H1 (cell line): ENCODE measurements around the gene PTPRR. TPM values are rescaled to one million over a fixed set of nuclear protein-coding genes. Genes with fewer than 3 reads are reported as not detected.

Experiments
- CTCF ChIA-PET: fragments of 300-600 bp; sonication (Branson Sonifier 250); formaldehyde crosslinking; loops from one replicate; lab custom pipeline; 2021; ENCODE audit not compliant: partially characterized antibody; lab: Charles Lee
- POLR2A ChIA-PET: fragments of 300-600 bp; sonication (Branson Sonifier 250); formaldehyde crosslinking; loops from one replicate; lab custom pipeline; 2021; ENCODE audit warnings: inconsistent platforms; ENCODE audit not compliant: partially characterized antibody; lab: Charles Lee
- DNase-seq, 2 experiments: peaks; one replicate each; pipeline versions ENCODE4 v3.0.0 to v3.0.0-alpha.2; 2010 to 2022; ENCODE audit warnings: low spot score in 2 of 2, low read depth in 1 of 2, mixed read lengths in 1 of 2
- FAIRE-seq: peaks from 2 replicates; lab custom pipeline; 2011; peaks lifted over from hg19 to GRCh38; lab: Jason Lieb, UNC
- H2AFZ ChIP-seq: 2 replicates; pipeline ENCODE4 v1.8.1; 2012; ENCODE audit warnings: low read length, inconsistent platforms
- H2AK5ac ChIP-seq: 2 replicates; pipeline ENCODE4 v1.6.1; 2013; ENCODE audit warnings: low read depth, low read length
- H2BK120ac ChIP-seq: replicated peaks from 2 replicates; pipeline ENCODE3; 2013; ENCODE audit warnings: low read depth, low read length, inconsistent platforms
- H2BK12ac ChIP-seq: 2 replicates; pipeline ENCODE4 v1.6.1; 2013; ENCODE audit warnings: low read depth, low read length
- H2BK15ac ChIP-seq: 2 replicates; pipeline ENCODE4 v1.6.1; 2013; ENCODE audit warnings: low read length
- H2BK20ac ChIP-seq: 2 replicates; pipeline ENCODE4 v1.6.1; 2013; ENCODE audit warnings: low read length
- H2BK5ac ChIP-seq: 2 replicates; pipeline ENCODE4 v1.6.1; 2013; ENCODE audit warnings: low read depth, low read length
- H3K14ac ChIP-seq: 2 replicates; pipeline ENCODE4 v1.6.1; 2013; ENCODE audit warnings: inconsistent platforms; ENCODE audit not compliant: insufficient read length
- H3K18ac ChIP-seq: 2 replicates; pipeline ENCODE4 v1.6.1; 2013; ENCODE audit warnings: low read length; ENCODE audit errors: extremely low read depth
- H3K23ac ChIP-seq: 2 replicates; pipeline ENCODE4 v1.6.1; 2013; ENCODE audit warnings: inconsistent platforms; ENCODE audit not compliant: insufficient read length
- H3K23me2 ChIP-seq: 2 replicates; pipeline ENCODE4 v1.6.1; 2013; ENCODE audit warnings: low read depth, low read length
- H3K27ac ChIP-seq: 2 replicates; pipeline ENCODE4 v1.6.1; 2011; ENCODE audit warnings: low read depth, low read length, inconsistent platforms
- H3K27me3 ChIP-seq, 4 experiments: replicated peaks in 1 of 4; 1 replicate in 1 of 4; 2 replicates in 3 of 4; pipeline versions ENCODE4 v1.6.1 to v1.8.1; 2011 to 2013; ENCODE audit warnings: low read length in 3 of 4, mild to moderate bottlenecking in 3 of 4, inconsistent platforms in 2 of 4, mixed read lengths in 2 of 4, moderate library complexity in 1 of 4; ENCODE audit not compliant: control insufficient read depth in 3 of 4, insufficient read depth in 3 of 4; ENCODE audit errors: extremely low read depth in 1 of 4
- H3K36me3 ChIP-seq, 4 experiments: 2 replicates each; pipeline versions ENCODE4 v1.6.1 to v1.8.1; 2011 to 2013; ENCODE audit warnings: mild to moderate bottlenecking in 4 of 4, low read length in 3 of 4, moderate library complexity in 2 of 4, control low read depth in 1 of 4, inconsistent platforms in 1 of 4; ENCODE audit not compliant: insufficient read depth in 4 of 4, control insufficient read depth in 2 of 4
- H3K4ac ChIP-seq: replicated peaks from 2 replicates; pipeline ENCODE3; 2013; ENCODE audit warnings: low read length, low read depth, mixed read lengths, inconsistent platforms; ENCODE audit not compliant: insufficient read length
- H3K4me1 ChIP-seq, 4 experiments: replicated peaks in 1 of 4; 1 replicate in 1 of 4; 2 replicates in 3 of 4; pipeline versions ENCODE4 v1.6.1 to v1.8.1; 2011 to 2013; ENCODE audit warnings: low read length in 3 of 4, inconsistent platforms in 2 of 4, mixed read lengths in 1 of 4; ENCODE audit not compliant: insufficient read depth in 4 of 4, control insufficient read depth in 3 of 4
- H3K4me2 ChIP-seq, 2 experiments: 2 replicates each; pipeline versions ENCODE4 v1.6.1 to v1.8.1; 2011 to 2013; ENCODE audit warnings: low read depth in 2 of 2, low read length in 2 of 2, control low read depth in 1 of 2, inconsistent platforms in 1 of 2, mild to moderate bottlenecking in 1 of 2; ENCODE audit not compliant: insufficient read depth in 1 of 2
- H3K4me3 ChIP-seq, 4 experiments: fragments of 200-600, 300-600 bp in 1 of 4; sonication (generic), shearing (Covaris generic), sonication (Bioruptor Twin) in 1 of 4; 2 replicates each; pipeline versions ENCODE4 v1.5.1 to v1.8.1; 2011 to 2016; ENCODE audit warnings: low read length in 4 of 4, low read depth in 3 of 4, control low read depth in 2 of 4, inconsistent platforms in 2 of 4, mild to moderate bottlenecking in 2 of 4, mixed read lengths in 1 of 4, moderate library complexity in 1 of 4; ENCODE audit not compliant: insufficient read depth in 2 of 4; ENCODE audit errors: extremely low read depth in 1 of 4
- H3K56ac ChIP-seq: replicated peaks from 2 replicates; pipeline ENCODE3; 2013; ENCODE audit warnings: low read depth, mild to moderate bottlenecking, mixed read lengths, low read length, inconsistent platforms; ENCODE audit not compliant: insufficient read length
- H3K79me1 ChIP-seq: 2 replicates; pipeline ENCODE4 v1.6.1; 2013; ENCODE audit warnings: low read depth, low read length, control low read depth
- H3K79me2 ChIP-seq, 2 experiments: 2 replicates each; pipeline versions ENCODE4 v1.6.1 to v1.8.1; 2012 to 2013; ENCODE audit warnings: low read length in 2 of 2, mild to moderate bottlenecking in 2 of 2, inconsistent platforms in 1 of 2; ENCODE audit not compliant: insufficient read depth in 2 of 2, control insufficient read depth in 1 of 2
- H3K9ac ChIP-seq, 4 experiments: replicated peaks in 1 of 4; 1 replicate in 1 of 4; 2 replicates in 3 of 4; pipeline versions ENCODE4 v1.6.1 to v1.8.1; 2011 to 2013; ENCODE audit warnings: low read depth in 3 of 4, low read length in 3 of 4, control low read depth in 2 of 4, mild to moderate bottlenecking in 2 of 4, moderate library complexity in 2 of 4, inconsistent platforms in 1 of 4; ENCODE audit errors: extremely low read depth in 1 of 4
- H3K9me3 ChIP-seq, 2 experiments: 2 replicates each; pipeline versions ENCODE4 v1.6.1 to v1.8.1; 2012 to 2013; ENCODE audit warnings: mild to moderate bottlenecking in 2 of 2, moderate library complexity in 2 of 2, control low read depth in 1 of 2, inconsistent platforms in 1 of 2, low read depth in 1 of 2, low read length in 1 of 2, mixed read lengths in 1 of 2; ENCODE audit not compliant: insufficient read depth in 2 of 2
- H4K20me1 ChIP-seq, 2 experiments: replicated peaks in 1 of 2; 2 replicates each; pipeline versions ENCODE3 to v1.8.1; 2011 to 2013; ENCODE audit warnings: inconsistent platforms in 2 of 2, low read length in 2 of 2, mild to moderate bottlenecking in 1 of 2; ENCODE audit not compliant: insufficient read depth in 2 of 2, control insufficient read depth in 1 of 2
- H4K5ac ChIP-seq: 2 replicates; pipeline ENCODE4 v1.6.1; 2013; ENCODE audit warnings: low read length, low read depth, mixed read lengths, inconsistent platforms; ENCODE audit not compliant: insufficient read length
- H4K8ac ChIP-seq: 2 replicates; pipeline ENCODE4 v1.8.0; 2013; ENCODE audit warnings: mild to moderate bottlenecking, moderate library complexity, low read length, inconsistent platforms; ENCODE audit not compliant: insufficient read depth; ENCODE audit errors: extremely low read depth
- H4K91ac ChIP-seq: replicated peaks from 2 replicates; pipeline ENCODE3; 2013; ENCODE audit warnings: low read length, mixed read lengths, inconsistent platforms; ENCODE audit not compliant: insufficient read length
- ATF3 ChIP-seq: IDR thresholded peaks from 2 replicates; pipeline ENCODE4 v1.6.1; 2011; ENCODE audit warnings: low read depth, mild to moderate bottlenecking, low read length; ENCODE audit not compliant: insufficient read depth
- BACH1 ChIP-seq: IDR thresholded peaks from 2 replicates; pipeline ENCODE4 v1.6.1; 2012; ENCODE audit warnings: low read length, improper control_type of control experiment
- CHD1 ChIP-seq: IDR thresholded peaks from 2 replicates; pipeline ENCODE4 v1.6.1; 2012; ENCODE audit warnings: low read depth, low read length, improper control_type of control experiment
- CTBP2 ChIP-seq: IDR thresholded peaks from 2 replicates; pipeline ENCODE4 v1.7.0; 2011; ENCODE audit warnings: borderline replicate concordance, mild to moderate bottlenecking, moderate library complexity, mixed read lengths, low read length; ENCODE audit not compliant: insufficient read depth, insufficient read length
- GTF2F1 ChIP-seq: IDR thresholded peaks from 2 replicates; pipeline ENCODE4 v1.6.1; 2012; ENCODE audit warnings: low read depth, low read length, improper control_type of control experiment, borderline replicate concordance
- JUN ChIP-seq: IDR thresholded peaks from 2 replicates; pipeline ENCODE4 v1.6.1; 2011; ENCODE audit warnings: low read depth, mild to moderate bottlenecking, improper control_type of control experiment, low read length
- RFX5 ChIP-seq: IDR thresholded peaks from 2 replicates; pipeline ENCODE4 v1.6.1; 2011; ENCODE audit warnings: low read depth, low read length, improper control_type of control experiment, borderline replicate concordance
- RNF2 ChIP-seq: fragments of 200-900, 300-1000 bp; sonication (generic); IDR thresholded peaks from 2 replicates; pipeline ENCODE4 v1.7.1; 2016; ENCODE audit warnings: borderline replicate concordance, low read depth, mild to moderate bottlenecking, antibody characterized with exemption, low read length; ENCODE audit not compliant: poor library complexity, severe bottlenecking; ENCODE audit errors: missing control alignments
- RXRA ChIP-seq: IDR thresholded peaks from 2 replicates; pipeline ENCODE4 v1.6.1; 2011; ENCODE audit warnings: low read depth, mild to moderate bottlenecking, low read length, moderate library complexity; ENCODE audit not compliant: insufficient read depth
- SIN3A ChIP-seq, 2 experiments: IDR thresholded peaks in 1 of 2; conservative IDR thresholded peaks in 1 of 2; 2 replicates each; pipeline ENCODE4 v1.6.1; 2011 to 2012; ENCODE audit warnings: low read length in 2 of 2, improper control_type of control experiment in 1 of 2, low read depth in 1 of 2, mild to moderate bottlenecking in 1 of 2
- SP2 ChIP-seq: IDR thresholded peaks from 2 replicates; pipeline ENCODE4 v1.6.1; 2012; ENCODE audit warnings: mild to moderate bottlenecking, low read length, inconsistent platforms
- YY1 ChIP-seq: IDR thresholded peaks from 2 replicates; pipeline ENCODE4 v1.6.1; 2011; ENCODE audit warnings: low read depth, mild to moderate bottlenecking, low read length
- ZNF274 ChIP-seq: IDR thresholded peaks from 2 replicates; pipeline ENCODE4 v1.7.0; 2012; ENCODE audit warnings: low read length, borderline replicate concordance; ENCODE audit errors: extremely low read depth
- WGBS, 2 experiments: shearing (Covaris generic) in 1 of 2; methylation state at CpG; one replicate each; pipeline versions ENCODE4 v1.1.6 to v1.1.7; 2013 to 2015; ENCODE audit warnings: low lambda C conversion rate in 2 of 2, mixed read lengths in 2 of 2, inconsistent platforms in 1 of 2, low coverage in 1 of 2, missing lambda C conversion rate in 1 of 2; ENCODE audit not compliant: insufficient replicate concordance in 2 of 2, insufficient coverage in 1 of 2, insufficient read length in 1 of 2; ENCODE audit errors: extremely low coverage in 1 of 2, missing lambda C conversion rate in 1 of 2; 5-methylcytosine and 5-hydroxymethylcytosine counted together
- polyA plus RNA-seq, 7 experiments: library from polyadenylated mRNA; depleted of rRNA in 3 of 7; stranded (reverse) in 5 of 7; unstranded in 2 of 7; fragments of >200 nt in 5 of 7; fragments of 200-250 nt in 2 of 7; gene quantifications; 1 replicate in 5 of 7; 2 replicates in 1 of 7; 4 replicates in 1 of 7; pipeline versions ENCODE4 v1.2.1 to v1.2.3, GENCODE V29; 2011 to 2013; ENCODE audit warnings: missing spikeins in 2 of 7, mixed read lengths in 2 of 7
- total RNA-seq: library from RNA; stranded (reverse); fragmentation: NEBNext Ultra II Directional; extraction: Animal tissue kit (Norgen Biotek cat#: 25700); gene quantifications from 2 replicates; pipeline ENCODE4 v1.2.1, GENCODE V29; 2021

The PTPRR gene
- total and polyA plus RNA-seq, 2 of the 8 experiments (the other 6 are each of a cell fraction or from before 2014, with no cell fraction given), result 0.07 to 0.35 TPM

GRCh38 chr12:70885956-70886355 lies 34.6 kb downstream of the PTPRR start:
- H3K4me2 ChIP-seq, result no peak overlapping the region
- no peak for TF ChIP-seq YY1
- no peak for TF ChIP-seq RFX5
- TF ChIP-seq ZNF274, result no peak
- TF ChIP-seq RXRA, result no peak
- no peak for TF ChIP-seq CTBP2
- no peak for TF ChIP-seq ATF3
- TF ChIP-seq BACH1, result no peak
- no peak for TF ChIP-seq CHD1
- no peak for TF ChIP-seq GTF2F1
- no peak for TF ChIP-seq SP2
- TF ChIP-seq JUN, result no peak
- TF ChIP-seq SIN3A (conservative IDR thresholded peaks at IDR 0.05 in 1 of 2, IDR thresholded peaks at IDR 0.05 in 1 of 2; ENCODE audit: low read depth in 1 of 2, low read length in 2 of 2), result no peak
- no peak for TF ChIP-seq RNF2

More at GRCh38 chr12:70885956-70886355, 34.6 kb downstream of the PTPRR start:
- ChIA-PET POLR2A (no interaction called here), CTCF (interaction anchor here (0.6 to 2.8 kb wide), 4 partner anchors 9 to 506 kb away, joined by 3 to 6 read pairs (median 6); no protein-coding TSS in a partner anchor)
- no peaks in the 10 kb centered on the region for H3K79me2 ChIP-seq
- no peak overlapping the region for H2BK120ac ChIP-seq
- no peaks in the 10 kb centered on the region for H3K79me1 ChIP-seq
- H2BK20ac ChIP-seq, result no peak overlapping the region
- no peak overlapping the region for H2BK12ac ChIP-seq
- H3K56ac ChIP-seq, result no peak overlapping the region
- no peaks in the 10 kb centered on the region for H3K9me3 ChIP-seq
- H3K23ac ChIP-seq, result no peak overlapping the region
- no peak overlapping the region for H2BK15ac ChIP-seq
- no peak overlapping the region for H2AK5ac ChIP-seq
- FAIRE-seq (no peak), DNase-seq (no peak)
- no peak overlapping the region for H3K9ac ChIP-seq
- no peak overlapping the region for H3K18ac ChIP-seq
- H3K14ac ChIP-seq, result no peak overlapping the region
- H3K4me1 ChIP-seq, result no peaks in the 10 kb centered on the region
- no peak overlapping the region for H4K5ac ChIP-seq
- no peak overlapping the region for H3K4ac ChIP-seq
- H2BK5ac ChIP-seq, result no peak overlapping the region
- no peak overlapping the region for H2AFZ ChIP-seq
- no peak overlapping the region for H4K8ac ChIP-seq
- H3K27me3 ChIP-seq, result no peaks in the 10 kb centered on the region
- H3K36me3 ChIP-seq, result no peaks in the 10 kb centered on the region
- no peak overlapping the region for H3K4me3 ChIP-seq
- H3K23me2 ChIP-seq, result no peaks in the 10 kb centered on the region; the same call in 1 of the 2 replicates
- H3K27ac ChIP-seq, result no peak overlapping the region
- H4K91ac ChIP-seq, result no peak overlapping the region
- WGBS, 2 experiments, result 84% methylated on average over 3 of the region's 3 CpGs; no CpG with 5 or more reads in 1 of the 2 experiments
- no peaks in the 10 kb centered on the region for H4K20me1 ChIP-seq
